T-cell (primary cell): ENCODE results near the gene ALDH2. TPM values are rescaled to one million over a fixed set of nuclear protein-coding genes. Genes with fewer than 3 reads are reported as not detected.

ENCODE experiments used
- ATAC-seq, 4 experiments: fragments of 200-7000 bp in 3 of 4; fragments of 150-1000 bp in 1 of 4; cut with Tn5 transposase; replicated peaks in 1 of 4; 1 replicate in 3 of 4; 2 replicates in 1 of 4; pipeline ENCODE4 v1.10.0; 2021; ENCODE audit warnings: moderate library complexity in 3 of 4, mild to moderate bottlenecking in 2 of 4, moderate number of reproducible peaks in 1 of 4
- CTCF ChIA-PET, 2 donors: fragments of 300-600 bp; sonication (Branson Sonifier 250); formaldehyde crosslinking; loops; one replicate each; lab custom pipeline; 2022; ENCODE audit warnings: antibody characterized with exemption in 2 of 2; lab: Charles Lee
- POLR2A ChIA-PET, 2 donors: fragments of 300-600 bp; sonication (Branson Sonifier 250); formaldehyde crosslinking; loops; one replicate each; lab custom pipeline; 2022; ENCODE audit warnings: antibody characterized with exemption in 2 of 2; lab: Charles Lee
- DNase-seq, 35 experiments: peaks; one replicate each; pipeline versions ENCODE4 v3.0.0 to v3.0.0-alpha.2; 2013 to 2023
- H3K27ac ChIP-seq: one replicate; pipeline ENCODE4 v1.5.1; 2013; ENCODE audit warnings: low read length
- H3K27me3 ChIP-seq, 2 experiments: replicated peaks in 1 of 2; 1 replicate in 1 of 2; 2 replicates in 1 of 2; pipeline versions ENCODE4 v1.6.1 to v1.7.0; 2013; ENCODE audit warnings: low read length in 1 of 2, mixed read lengths in 1 of 2; ENCODE audit not compliant: control insufficient read depth in 2 of 2, insufficient read depth in 2 of 2; ENCODE audit errors: extremely low read depth in 1 of 2
- H3K36me3 ChIP-seq, 2 donors: 1 replicate in 1 of 2; 2 replicates in 1 of 2; pipeline versions ENCODE4 v1.6.1 to v1.7.0; 2013; ENCODE audit warnings: low read length in 1 of 2; ENCODE audit not compliant: control insufficient read depth in 2 of 2, insufficient read depth in 1 of 2; ENCODE audit errors: extremely low read depth in 1 of 2
- H3K4me1 ChIP-seq, 2 experiments: 1 replicate in 1 of 2; 2 replicates in 1 of 2; pipeline versions ENCODE4 v1.6.1 to v1.7.0; 2013; ENCODE audit warnings: low read length in 2 of 2, mixed read lengths in 1 of 2; ENCODE audit not compliant: insufficient read depth in 2 of 2, control insufficient read depth in 1 of 2; ENCODE audit errors: extremely low read depth in 1 of 2
- H3K4me3 ChIP-seq, 2 donors: 1 replicate in 1 of 2; 2 replicates in 1 of 2; pipeline versions ENCODE4 v1.5.1 to v1.7.0; 2013; ENCODE audit warnings: mild to moderate bottlenecking in 2 of 2, low read length in 1 of 2, moderate library complexity in 1 of 2; ENCODE audit not compliant: control insufficient read depth in 1 of 2; ENCODE audit errors: extremely low read depth in 1 of 2
- H3K9me3 ChIP-seq: 2 replicates; pipeline ENCODE4 v1.7.0; 2013
- H3K27ac Mint-ChIP-seq, 2 donors: one replicate each; pipeline ENCODE4 v1.8.0; 2020 to 2021; ENCODE audit warnings: mild to moderate bottlenecking in 2 of 2, mixed read lengths in 2 of 2
- H3K27me3 Mint-ChIP-seq, 2 donors: one replicate each; pipeline ENCODE4 v1.8.0; 2021 to 2022; ENCODE audit warnings: mixed read lengths in 2 of 2
- H3K36me3 Mint-ChIP-seq: one replicate; pipeline ENCODE4 v1.8.0; 2021; ENCODE audit warnings: mixed read lengths
- H3K4me1 Mint-ChIP-seq, 3 donors: one replicate each; pipeline ENCODE4 v1.8.0; 2020 to 2022; ENCODE audit warnings: mixed read lengths in 3 of 3, mild to moderate bottlenecking in 1 of 3
- H3K4me3 Mint-ChIP-seq, 3 donors: one replicate each; pipeline ENCODE4 v1.8.0; 2020 to 2022; ENCODE audit warnings: mild to moderate bottlenecking in 3 of 3, mixed read lengths in 3 of 3, moderate library complexity in 3 of 3
- H3K9me3 Mint-ChIP-seq, 3 donors: one replicate each; pipeline ENCODE4 v1.8.0; 2020 to 2022; ENCODE audit warnings: mixed read lengths in 3 of 3
- WGBS: methylation state at CpG from one replicate; pipeline ENCODE4 v1.1.5; 2013; ENCODE audit warnings: missing lambda C conversion rate; ENCODE audit not compliant: insufficient coverage; 5-methylcytosine and 5-hydroxymethylcytosine counted together
- total RNA-seq, 35 experiments: library from RNA in 6 of 35; stranded (reverse) in 6 of 35; fragments of 120-200 nt in 1 of 35; gene quantifications; one replicate each; pipeline versions ENCODE4 v1.2.1 to v1.2.4 and lab custom pipeline; 2013 to 2026

Gene ALDH2
- total RNA-seq, 5 donors from 2014 or later (not counting 1 experiment from before 2014, with no cell fraction given) = 1.3 to 3.5 (median 2.5) TPM

DNA sequence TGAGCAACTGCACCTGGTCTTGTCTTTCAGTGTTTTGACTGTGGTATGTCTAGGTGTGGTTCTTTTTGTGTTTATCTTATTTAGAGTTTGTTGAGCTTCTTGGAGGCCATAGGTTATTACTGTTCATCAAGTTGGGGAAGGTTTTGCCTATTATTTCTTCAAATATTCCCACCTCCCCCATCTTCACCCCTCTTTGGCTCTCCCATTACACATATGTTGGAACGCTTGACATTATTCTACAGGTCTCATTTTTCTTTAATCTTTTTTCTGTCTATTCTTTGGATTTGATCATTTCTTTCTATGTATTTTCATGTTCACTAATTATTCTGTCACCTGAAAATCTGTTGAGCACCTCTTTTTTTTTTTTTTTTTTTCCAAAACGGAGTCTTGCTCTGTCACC, 91.5 kb downstream of the ALDH2 start:
- WGBS = no CpG with 5 or more reads among the region's 2 CpGs
- Mint-ChIP-seq H3K27me3 (no peaks in the 10 kb centered on the region), H3K4me3 (no peak overlapping the region), H3K27ac (no peak overlapping the region), H3K4me1 (peaks cover 29 to 49% (median 43%) of the 10 kb centered on the region in 3 donors), H3K9me3 (no peaks in the 10 kb centered on the region), H3K36me3 (peaks cover 23% of the 10 kb centered on the region)
- Histone ChIP-seq H3K36me3 (peaks cover 4% of the 10 kb centered on the region in 2 donors), H3K27me3 (no peaks in the 10 kb centered on the region), H3K9me3 (no peaks in the 10 kb centered on the region), H3K4me1 (no peaks in the 10 kb centered on the region), H3K27ac (no peak overlapping the region), H3K4me3 (no peak overlapping the region)
- no peak for ATAC-seq
- ChIA-PET CTCF (no interaction called here), POLR2A (no interaction called here)
- DNase-seq = no peak

GRCh38 chr12:111858778-111859177, 92.0 kb downstream of the ALDH2 start:
- Mint-ChIP-seq H3K27ac (no peak overlapping the region), H3K9me3 (no peaks in the 10 kb centered on the region), H3K36me3 (peaks cover 22% of the 10 kb centered on the region), H3K4me3 (no peak overlapping the region), H3K4me1 (peaks cover 27 to 50% (median 45%) of the 10 kb centered on the region in 3 donors), H3K27me3 (no peaks in the 10 kb centered on the region)
- ChIA-PET POLR2A (interaction anchor here in 1 of 2 donors (0.6 kb wide), 1 partner anchor 10 kb away, joined by 4 read pairs; no protein-coding TSS in a partner anchor), CTCF (no interaction called here)
- no peaks in the 10 kb centered on the region for H3K4me1 ChIP-seq
- H3K27ac ChIP-seq = no peak overlapping the region
- H3K4me3 ChIP-seq = no peak overlapping the region
- H3K36me3 ChIP-seq = peaks cover 0 to 4% of the 10 kb centered on the region in 2 donors
- H3K27me3 ChIP-seq = no peaks in the 10 kb centered on the region
- H3K9me3 ChIP-seq = no peaks in the 10 kb centered on the region
- 100% methylated on average over 5 of the region's 7 CpGs for WGBS
- ATAC-seq (no peak), DNase-seq (no peak)

- no peaks in the 10 kb centered on the region for H3K27me3 Mint-ChIP-seq
- H3K36me3 Mint-ChIP-seq = peaks cover 31% of the 10 kb centered on the region
- no peaks in the 10 kb centered on the region for H3K4me1 ChIP-seq
- H3K4me3 ChIP-seq = no peak overlapping the region
- no peaks in the 10 kb centered on the region for H3K9me3 Mint-ChIP-seq
- no peaks in the 10 kb centered on the region for H3K9me3 ChIP-seq
- ATAC-seq (no peak), DNase-seq (no peak)
- WGBS = no CpG with 5 or more reads among the region's 1 CpG
- ChIA-PET CTCF (interaction anchor here in 1 of 2 donors (0.7 kb wide), 1 partner anchor 242 kb away, joined by 3 read pairs; no protein-coding TSS in a partner anchor), POLR2A (no interaction called here)
- H3K27ac Mint-ChIP-seq = no peak overlapping the region
- H3K4me1 Mint-ChIP-seq = peaks cover 0 to 21% (median 15%) of the 10 kb centered on the region in 3 donors
- no peaks in the 10 kb centered on the region for H3K27me3 ChIP-seq
- H3K27ac ChIP-seq = no peak overlapping the region
- no peak overlapping the region for H3K4me3 Mint-ChIP-seq
- H3K36me3 ChIP-seq = peaks cover 9 to 47% of the 10 kb centered on the region in 2 donors
Measured at GRCh38 chr12:111864913-111865312, 98.2 kb downstream of the ALDH2 start.

Other genes starting within 250 kb of the ALDH2 start
- gene ATXN2, start 167.6 kb upstream of the ALDH2 start, total RNA-seq = 10 to 100 TPM; 48.6 to 54.0 (median 50.3) TPM
- gene BRAP, start 81.0 kb upstream of the ALDH2 start, total RNA-seq = 10 to 100 TPM; 20.4 to 23.3 (median 20.6) TPM
- 10 to 100 TPM; 28.8 to 53.4 (median 47.9) TPM for gene ACAD10, start 80.9 kb upstream of the ALDH2 start, total RNA-seq
- gene MAPKAPK5, start 75.3 kb downstream of the ALDH2 start, total RNA-seq = 10 to 100 TPM; 59.1 to 70.2 (median 65.3) TPM
- 10 to 100 TPM; 16.0 to 27.2 (median 25.8) TPM for gene TMEM116, start 246.2 kb downstream of the ALDH2 start, total RNA-seq
- 100 to 1,000 TPM; 114 to 175 (median 158) TPM for gene ERP29, start 246.5 kb downstream of the ALDH2 start, total RNA-seq